Fibroblast of the conjunctiva (primary cell): ENCODE measurements around the gene FXYD3.
"Not testable (repeated sequence)": the region's sequence is repeated elsewhere in the genome, so short reads cannot be mapped to it uniquely, and the experiment has no call there.

Source experiments
- DNase-seq: peaks from one replicate; pipeline ENCODE4 v3.0.0-alpha.2; 2010; ENCODE audit warnings: low read depth

FXYD3 gene

DNA sequence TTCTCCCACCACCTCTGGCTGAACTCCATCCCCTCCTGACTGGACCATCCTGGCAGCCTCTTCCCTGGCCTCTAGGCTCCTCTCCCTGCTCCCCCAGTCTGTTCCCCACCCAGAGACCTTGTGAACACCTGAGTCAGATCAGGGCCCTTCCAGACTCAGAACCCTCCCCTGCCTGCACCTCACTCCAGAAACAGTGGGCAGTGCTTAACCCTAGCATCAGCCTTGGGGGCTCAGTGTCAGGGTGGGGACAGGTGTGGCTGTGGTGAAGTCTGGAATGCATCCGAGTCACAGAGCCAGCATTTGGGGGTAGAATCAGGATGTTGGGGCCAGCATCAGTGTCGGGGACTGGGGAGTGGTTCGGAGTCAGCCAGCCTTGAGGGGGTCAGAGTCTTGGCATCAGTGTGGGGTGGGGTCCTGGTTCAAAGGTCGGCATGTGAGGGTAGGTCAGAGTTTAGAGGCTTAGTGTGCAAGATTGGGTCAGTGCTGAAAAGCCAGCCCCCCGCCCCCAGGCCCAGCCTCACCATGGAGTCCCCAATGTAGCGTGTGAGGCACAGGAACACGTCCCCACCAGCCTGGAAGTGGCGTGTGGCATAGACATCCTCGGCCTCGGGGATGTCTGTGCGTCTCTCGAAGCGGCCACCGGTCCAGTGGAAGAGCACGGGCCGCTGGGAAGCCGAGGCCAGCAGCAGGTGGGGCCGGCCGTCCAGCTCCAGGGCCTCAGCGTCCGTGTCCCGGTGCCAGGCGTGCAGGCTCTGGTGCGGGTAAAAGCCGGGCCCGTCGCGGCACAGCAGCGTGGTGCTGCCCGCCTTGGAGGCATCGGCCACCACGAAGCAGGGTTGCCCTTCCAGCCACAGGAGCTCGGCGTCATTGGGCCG is 10.4 kb downstream of the FXYD3 start:
- DNase-seq: no peak

DNA sequence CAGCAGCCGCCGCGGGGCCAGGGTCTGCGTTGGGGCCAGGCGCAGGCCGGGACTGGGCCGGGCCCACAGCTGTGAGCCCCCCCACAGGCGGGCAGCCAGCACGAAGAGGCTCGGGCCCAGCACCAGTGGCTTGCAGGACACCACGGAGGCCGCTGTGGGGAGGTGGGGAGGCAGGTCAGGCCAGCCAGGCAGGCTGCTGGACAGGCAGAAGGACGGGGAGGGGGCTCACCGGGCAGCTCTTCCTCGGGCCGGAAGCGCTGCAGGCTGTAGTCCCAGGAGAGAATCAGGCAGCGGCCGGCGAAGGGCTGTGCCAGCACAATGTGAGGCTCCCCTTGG is 11.0 kb downstream of the FXYD3 start:
- DNase-seq: no peak

DNA sequence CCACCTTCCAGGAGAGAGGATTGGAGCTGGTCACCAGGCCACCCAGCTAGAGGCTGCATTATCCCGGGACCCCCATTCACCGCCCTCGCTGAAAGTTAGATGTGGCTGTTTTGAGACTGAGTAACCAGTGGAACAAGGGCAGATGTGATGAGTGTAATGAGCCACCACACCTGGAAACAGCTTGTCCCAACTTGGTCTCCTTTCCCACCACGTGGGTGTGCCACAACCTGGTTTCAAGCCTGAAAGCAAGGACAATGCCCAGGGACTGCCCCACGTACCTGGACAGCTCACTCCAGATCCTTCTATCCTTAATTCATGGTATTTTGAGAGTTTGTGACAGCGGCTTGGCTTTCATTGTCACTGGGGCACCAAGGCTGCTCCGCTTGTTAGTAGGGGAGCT is 12.2 kb downstream of the FXYD3 start:
- no peak for DNase-seq

DNA sequence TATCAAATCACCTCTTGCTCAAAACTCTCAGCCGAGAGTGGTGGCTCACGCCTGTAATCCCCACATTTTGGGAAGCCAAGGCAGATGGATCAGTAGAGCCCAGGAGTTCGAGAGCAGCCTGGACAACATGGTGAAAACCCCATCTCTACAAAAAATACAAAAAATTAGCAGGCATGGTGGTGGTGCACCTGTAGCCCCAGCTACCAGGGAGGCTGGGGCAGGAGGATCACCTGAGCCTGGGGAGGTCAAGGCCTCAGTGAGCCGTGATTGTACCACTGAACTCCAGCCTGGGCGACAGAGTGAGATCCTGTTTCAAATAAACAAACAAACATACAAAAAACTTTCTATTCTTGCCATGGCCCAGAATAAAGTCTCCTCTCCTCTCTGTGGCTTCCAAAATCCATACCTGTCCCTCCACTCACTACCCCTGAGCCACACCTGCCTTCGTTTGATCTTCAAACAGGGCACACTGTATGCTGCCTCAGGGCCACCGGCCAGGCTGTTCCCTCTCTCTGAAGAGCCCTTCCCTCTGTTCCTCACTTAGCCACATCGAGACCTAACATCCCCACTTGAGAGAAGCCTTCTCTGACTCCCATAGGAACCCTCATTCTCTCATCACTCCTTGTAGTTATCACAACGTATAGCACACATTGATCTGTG is 12.9 kb downstream of the FXYD3 start:
- no peak for DNase-seq

DNA sequence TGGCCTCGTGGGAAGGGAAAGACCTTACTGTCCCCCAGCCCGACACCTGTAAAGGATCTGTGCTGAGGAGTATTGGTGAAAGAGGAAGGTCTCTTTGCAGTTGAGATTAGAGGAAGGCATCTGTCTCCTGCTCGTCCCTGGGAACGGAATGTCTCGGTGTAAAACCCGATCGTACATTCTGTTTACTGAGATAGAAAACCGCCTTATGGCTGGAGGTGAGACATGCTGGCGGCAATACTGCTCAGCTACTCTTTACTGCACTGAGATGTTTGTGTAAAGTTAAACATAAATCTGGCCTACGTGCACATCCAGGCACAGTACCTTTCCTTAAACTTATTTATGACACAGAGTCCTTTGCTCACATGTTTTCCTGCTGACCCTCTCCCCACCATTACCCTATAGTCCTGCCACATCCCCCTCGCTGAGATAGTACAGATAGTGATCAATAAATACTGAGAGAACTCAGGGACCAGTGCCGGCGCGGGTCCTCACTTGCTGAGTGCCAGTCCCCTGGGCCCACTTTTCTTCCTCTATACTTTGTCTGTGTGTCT is 14.2 kb downstream of the FXYD3 start:
- DNase-seq: not testable (repeated sequence)

DNA sequence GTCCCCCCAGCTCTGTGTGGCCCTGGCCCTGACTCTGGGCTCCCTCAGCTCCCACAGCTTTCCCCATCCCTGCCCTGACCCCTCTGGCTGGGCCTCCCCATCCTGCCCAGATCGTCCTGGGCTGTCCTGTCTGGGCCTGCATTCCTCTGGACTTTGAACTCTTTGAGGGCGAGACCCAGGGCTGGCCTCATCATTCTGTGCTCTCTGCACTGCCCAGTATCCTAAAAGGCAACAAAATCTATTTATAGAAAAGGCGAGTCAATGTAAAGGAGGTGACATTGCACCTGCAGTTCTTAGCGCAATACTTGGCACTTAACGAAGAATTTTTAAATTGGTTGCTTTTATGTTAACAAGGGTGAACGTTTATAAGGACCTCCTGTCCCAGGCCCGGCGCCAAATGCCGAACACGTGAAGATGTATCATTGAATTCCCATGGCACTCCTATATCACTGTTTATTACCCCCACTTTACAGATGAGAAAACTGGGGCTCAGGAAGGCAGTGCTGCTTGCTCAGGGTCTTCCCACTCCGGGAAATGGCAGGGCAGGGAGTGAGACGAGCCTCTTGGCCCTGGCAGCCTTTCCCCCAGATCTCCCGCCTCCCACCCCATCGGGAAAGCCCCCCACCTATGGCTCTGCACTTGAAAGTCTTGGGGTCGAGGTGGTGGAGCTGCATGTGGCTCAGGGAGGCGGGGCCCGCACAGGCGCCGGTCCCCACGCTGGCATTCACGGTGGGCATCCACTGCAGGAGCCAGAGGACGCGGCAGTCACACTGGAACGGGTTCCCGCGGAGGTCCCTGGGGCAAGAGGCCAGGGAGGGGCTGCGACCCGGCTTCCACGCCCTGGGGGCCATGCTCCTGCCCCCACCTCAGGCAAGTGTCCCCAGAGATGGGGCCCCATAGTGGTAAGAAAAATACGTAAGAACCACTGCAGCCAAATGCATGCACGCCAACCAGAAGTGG is 15.4 kb downstream of the FXYD3 start:
- DNase-seq: no peak

DNA sequence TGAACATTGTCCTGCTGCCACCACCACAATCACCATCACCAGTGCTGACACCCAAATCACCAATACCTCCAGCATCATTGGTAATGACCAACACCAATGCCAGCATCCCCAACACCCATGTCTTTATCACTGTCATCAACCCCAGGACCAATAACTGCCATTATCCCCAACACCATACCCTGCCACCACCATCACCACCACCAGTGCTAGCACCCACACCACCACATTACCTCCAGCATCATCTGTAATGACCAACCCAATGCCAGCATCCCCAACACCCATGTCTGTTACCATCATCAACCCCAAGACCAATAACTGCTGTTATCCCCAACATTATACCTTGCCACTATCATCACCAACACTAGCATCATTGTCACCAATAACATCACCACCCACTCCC is 16.6 kb downstream of the FXYD3 start:
- no peak for DNase-seq

DNA sequence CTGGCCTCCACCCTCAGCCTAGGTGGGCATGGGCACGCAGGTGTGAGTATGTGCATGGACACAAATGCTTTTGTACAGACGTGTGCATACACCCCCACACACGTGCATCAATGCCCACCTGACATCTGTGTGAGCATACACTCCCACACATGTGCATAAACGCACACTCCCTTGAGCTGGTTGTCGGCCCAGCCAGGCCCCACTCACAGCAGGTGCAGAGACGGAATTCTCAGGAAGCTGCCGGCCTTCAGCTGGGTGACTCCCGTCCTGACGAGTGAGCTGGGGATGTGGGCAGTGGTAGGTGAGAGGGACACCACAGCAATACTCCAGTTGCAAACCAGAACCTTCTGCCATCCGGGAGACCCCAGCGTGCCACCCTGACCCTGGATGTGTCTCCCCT is 18.2 kb downstream of the FXYD3 start:
- no peak for DNase-seq

DNA sequence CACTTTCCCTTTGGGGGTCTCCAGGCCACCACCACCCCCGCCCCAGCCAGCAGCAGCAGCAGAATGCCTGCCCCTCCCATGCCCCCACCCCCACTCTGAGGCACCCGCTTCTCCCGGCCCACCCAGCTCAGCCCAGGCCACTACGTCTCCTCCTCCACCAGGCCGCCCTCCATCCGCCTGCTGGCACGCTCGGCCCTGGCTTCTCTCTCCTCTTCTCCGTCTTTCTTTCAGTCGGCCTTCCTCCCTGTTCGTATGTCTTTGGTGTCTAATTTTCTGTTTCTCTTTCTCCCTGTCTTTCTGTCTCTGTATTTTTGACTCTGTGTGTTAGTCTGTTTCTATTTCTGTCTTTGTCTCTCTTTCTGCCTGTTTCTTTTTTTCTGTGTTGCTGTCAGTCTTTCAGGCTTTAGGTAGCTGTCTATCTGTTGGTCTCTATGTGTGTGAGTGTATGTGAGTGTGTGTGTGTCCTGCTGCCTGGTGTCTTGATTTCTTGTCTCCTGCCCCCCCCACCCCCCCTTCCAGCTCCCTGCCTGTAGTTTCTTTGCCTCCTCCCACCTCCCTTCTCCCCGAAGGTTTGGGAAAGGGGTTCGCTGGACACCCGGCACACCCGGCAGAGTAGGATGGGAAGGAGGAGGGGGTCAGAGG is 19.1 kb downstream of the FXYD3 start, which contains the start of gene LGI4:
Gene LGI4, minus strand, starts transcription at position 459 of the 642 bp plus-strand sequence. Its CDS starts 379 bp downstream, at position 80.
- DNase-seq: no peak

DNA sequence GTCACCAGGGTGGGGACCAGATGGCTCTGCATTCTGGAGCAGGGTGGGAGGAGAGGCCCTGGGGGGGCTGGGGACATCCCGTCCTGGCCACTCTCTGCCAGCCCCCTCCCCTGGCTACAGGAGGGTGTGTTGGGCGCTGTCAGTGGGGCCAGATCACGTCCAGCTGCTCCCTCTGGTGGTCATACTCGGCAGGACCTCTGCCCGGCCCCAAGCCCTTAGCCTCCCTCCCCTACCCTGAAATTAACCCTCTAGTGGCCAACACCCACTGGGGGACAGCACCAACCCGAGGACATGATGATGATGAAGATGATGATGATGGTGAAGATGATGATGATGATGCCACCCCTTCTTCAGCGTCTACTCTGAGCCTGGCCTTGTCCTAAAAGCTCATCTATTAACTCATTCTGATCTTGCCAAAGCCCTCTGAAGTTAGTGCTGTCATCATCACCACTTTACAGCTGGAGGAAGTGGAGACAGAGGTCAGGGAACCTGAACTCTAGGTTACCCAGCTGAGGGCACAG is 19.8 kb downstream of the FXYD3 start:
- no peak for DNase-seq

DNA sequence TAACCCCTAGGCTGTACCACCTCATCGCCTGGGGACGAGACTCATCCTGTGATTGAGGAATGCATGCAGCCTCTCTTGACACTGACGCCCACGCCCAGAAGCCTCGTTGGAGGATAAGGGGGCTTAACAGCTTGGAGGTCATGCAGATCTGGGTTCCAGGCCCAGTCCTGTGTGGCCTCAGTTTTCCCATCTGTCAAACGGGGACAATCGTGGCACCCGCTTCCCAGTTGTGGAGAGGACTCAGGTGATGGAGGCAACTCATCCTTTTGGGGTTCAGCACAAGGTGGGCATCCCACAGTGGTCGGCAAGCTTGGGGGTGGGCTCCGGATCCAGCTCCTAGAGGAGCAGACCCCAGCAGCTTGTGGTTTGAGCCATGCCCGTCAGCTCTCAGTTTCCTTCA is 20.6 kb downstream of the FXYD3 start:
- no peak for DNase-seq

DNA sequence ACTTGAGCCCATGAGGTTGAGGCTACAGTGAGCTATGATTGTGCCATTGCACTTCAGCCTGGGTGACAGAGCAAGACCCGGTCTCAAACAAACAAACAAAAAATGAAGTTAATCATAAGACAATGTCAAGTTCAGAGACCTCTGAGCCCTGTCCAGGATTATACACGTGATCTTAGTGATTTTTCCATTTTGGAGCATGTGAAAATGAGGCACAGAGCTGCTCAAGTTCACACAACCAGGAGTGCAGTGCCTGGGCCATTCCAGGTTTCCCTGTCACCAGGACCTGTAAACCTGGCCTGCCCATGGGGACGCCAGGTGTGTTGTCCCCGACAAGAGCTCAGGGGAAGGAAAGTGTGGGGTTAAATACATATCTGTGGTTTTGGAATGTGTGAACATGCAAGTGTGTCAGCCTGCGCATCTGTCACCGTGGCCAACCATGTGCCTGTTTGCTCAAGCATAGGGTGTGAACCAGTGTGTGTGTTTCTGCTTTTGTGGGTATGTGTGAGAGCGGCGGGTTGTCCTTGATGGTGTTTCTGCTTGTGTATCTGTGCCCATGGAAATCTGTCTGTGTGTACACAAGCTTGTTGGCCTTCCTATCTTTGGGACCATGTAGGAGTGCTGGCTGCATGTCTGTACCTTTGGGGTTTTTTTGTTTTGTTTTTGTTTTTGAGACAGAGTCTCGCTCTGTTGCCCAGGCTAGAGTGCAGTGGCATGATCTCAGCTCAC is 21.5 kb downstream of the FXYD3 start:
- DNase-seq: no peak

DNA sequence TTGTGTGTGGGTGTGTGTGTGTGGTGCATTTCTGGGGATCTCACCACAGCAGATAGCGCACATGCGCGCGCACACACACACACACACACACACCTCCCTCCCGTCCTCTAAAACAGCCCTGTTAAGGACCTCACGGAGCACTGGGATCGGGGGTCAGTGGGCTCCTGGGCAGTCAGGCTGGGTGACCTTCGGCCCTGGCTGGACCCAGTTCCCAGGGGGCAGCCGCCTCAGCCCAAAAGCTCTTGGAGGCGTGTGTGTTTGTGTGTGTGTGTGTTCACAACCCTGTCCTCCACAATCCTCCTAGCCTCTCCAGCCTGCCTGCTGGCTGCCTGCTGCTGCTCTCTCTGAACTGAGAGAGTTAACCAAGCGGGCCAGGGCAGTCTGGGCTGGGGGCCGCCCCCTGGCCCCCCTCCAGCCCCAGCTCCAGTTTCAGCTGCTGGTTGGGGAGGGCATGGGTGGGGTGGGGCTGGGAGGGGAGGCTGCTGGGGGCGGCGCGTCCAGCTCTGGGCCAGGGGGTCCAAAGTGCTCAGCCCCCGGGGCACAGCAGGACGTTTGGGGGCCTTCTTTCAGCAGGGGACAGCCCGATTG is 22.8 kb downstream of the FXYD3 start, which contains the start of gene FXYD1:
Gene FXYD1, plus strand, starts transcription at position 520 of the 588 bp plus-strand sequence. CDS start 1,256 bp downstream, outside the sequence.
- DNase-seq: no peak

DNA sequence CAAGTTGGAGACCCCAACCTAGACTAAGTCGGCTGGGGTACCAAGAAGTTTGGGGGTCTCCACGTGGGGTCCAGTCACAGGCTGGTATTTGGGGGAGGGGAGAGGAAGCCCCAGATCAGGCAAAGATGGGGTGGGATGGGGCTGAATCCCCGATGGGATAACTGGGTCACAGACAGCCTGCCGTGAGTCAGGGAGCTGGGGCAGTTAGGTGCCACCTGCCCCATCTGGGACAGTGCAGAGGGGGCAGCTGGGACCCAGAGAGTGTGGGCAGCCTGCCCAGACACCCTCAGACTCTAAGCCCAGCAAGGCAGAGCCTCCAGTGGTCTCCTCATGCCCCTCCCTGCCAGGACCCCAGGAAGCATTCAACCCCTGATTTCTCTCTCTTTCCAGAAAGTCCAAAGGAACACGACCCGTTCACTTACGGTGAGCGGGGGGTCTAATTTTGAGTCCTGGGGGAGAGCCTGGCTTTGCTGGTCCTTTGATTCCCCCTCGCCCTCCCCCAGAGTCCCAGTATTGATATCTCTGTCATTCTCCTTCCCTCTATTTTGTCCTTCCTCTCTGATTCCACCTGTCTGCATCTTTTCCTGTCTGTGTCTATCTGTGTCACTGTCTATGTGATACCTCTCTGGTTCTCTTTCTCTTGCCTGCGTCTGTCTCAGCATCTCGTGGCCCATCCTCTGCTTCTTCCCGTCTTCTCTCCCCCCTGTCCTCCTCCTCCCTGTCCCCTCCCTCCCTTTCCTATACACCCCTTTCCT is 24.8 kb downstream of the FXYD3 start:
- DNase-seq: no peak

DNA sequence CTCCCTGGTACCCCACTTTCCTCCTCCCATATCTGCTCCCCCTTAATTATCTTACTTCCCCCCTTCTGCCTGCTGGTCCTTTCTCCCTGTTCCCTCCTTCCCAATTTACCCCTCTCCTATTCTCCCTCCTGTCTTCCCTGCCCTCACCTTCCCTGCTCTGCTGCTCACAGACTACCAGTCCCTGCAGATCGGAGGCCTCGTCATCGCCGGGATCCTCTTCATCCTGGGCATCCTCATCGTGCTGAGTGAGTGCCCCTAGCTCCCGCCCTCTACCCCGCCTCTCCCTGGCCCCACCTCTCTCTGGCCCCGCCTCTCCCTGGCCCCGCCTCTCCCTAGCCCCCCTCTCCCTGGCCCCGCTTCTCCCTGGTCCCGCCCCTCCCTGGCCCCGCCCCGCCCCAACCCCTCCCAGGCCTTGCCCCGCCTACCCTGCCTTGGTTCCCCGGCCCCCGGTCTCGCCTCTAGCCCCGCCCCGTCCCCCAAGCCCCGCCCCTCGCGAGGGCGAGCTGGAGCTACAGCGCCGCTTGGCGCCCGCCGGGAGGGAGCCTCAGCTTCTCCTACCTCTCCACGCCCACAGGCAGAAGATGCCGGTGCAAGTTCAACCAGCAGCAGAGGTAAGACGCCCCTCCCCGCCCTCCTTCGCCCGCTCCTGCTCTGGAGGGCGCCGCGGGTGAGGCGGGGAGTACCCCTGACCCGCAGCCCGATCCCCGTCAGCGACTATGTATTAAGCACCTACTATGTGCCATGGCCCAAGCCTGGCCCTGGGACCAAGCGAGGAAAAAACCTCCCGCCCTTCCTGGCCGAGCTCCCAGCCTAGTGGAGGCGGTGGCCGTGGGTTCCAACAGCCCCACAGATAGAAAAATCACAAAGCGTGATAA is 25.6 kb downstream of the FXYD3 start:
- peak; percentile 79 for DNase-seq

DNA sequence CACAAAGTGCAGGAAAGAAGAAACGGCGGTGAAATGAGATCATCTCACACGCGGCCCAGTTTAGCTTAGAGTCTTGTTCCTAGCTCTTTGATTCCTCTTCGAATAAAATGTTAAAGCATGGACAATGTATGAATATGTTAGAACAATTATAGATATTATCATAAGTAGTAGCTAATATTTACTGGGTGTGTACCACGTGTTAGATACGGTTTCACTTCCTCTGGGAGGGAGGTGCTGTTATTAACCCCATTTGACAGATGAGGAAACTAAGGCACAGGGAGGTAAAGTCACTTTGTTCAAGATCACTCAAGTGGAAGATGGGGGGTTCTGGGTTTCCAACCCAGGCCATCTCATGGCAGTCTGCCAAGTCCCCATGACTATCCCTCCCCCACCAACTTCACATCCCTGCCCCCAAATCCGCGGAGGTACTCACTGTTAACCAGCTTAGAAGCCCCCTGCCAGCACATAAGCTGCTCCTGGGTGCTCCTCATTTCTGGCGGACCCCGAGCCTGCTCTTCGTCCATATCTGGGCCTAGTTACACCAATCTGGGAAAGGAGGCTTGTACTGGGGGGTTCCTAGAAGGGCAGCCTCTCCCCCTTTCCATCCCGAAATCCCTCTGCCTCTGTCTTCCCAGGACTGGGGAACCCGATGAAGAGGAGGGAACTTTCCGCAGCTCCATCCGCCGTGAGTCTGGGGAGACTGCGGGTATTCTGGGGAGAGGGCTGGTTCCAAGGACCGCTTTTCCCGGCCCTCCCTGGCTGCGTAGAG is 26.4 kb downstream of the FXYD3 start:
- DNase-seq: no peak

DNA sequence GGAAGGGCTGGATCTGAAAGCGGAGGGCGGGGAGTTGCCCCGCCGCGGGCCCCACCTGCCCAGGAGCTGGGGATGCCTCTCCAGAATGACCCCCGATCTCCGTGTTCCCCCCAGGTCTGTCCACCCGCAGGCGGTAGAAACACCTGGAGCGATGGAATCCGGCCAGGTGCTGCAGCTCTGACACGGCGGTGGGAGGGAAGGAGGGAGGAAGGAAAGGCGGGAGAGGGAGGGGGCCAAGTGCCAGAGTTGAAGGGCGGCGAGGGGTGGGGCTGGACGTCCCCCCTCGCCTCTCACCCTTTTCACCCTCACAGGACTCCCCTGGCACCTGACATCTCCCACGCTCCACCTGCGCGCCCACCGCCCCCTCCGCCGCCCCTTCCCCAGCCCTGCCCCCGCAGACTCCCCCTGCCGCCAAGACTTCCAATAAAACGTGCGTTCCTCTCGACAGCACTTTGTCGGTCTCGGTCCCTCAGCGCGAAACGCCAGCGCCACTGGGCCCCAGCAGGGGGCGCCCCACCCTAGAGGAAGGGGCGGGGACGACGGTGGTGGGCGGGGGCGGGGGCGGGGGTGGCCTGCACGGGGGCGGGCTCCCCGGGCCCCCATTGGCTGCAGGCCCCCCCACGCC is 27.1 kb downstream of the FXYD3 start:
- no peak for DNase-seq
